SH-SY5Y (cell line): Measurements from ENCODE around the gene ZNF862.

Experiments used
- GATA2 ChIP-seq: IDR thresholded peaks from 2 replicates; pipeline ENCODE4 v1.6.1; 2011; ENCODE audit warnings: mild to moderate bottlenecking, low read depth, low read length
- GATA3 ChIP-seq: IDR thresholded peaks from 2 replicates; pipeline ENCODE4 v1.6.1; 2011; ENCODE audit warnings: low read depth, mild to moderate bottlenecking, low read length, moderate library complexity

GRCh38 chr7:149856583-149856982 lies 18.4 kb downstream of the ZNF862 start:
- TF ChIP-seq GATA3 (no peak), GATA2 (no peak)
